DOHH2 (cell line): ENCODE data around the gene FAM151A.

ENCODE experiments used
- EZH2phosphoT487 ChIP-seq: fragments of 200-600 bp; sonication (generic); IDR thresholded peaks from 2 replicates; pipeline ENCODE4 v1.6.1; 2017; ENCODE audit warnings: borderline replicate concordance, mild to moderate bottlenecking, antibody characterized with exemption, low read length, moderate library complexity, mixed read lengths
- TF ChIP-seq, protein P1 (sequence below): fragments of 200-600 bp; sonication (generic); IDR thresholded peaks from one replicate; pipeline ENCODE4 v1.5.1; 2014; ENCODE audit warnings: antibody characterized with exemption, mild to moderate bottlenecking, low read depth, low read length; ENCODE audit not compliant: poor library complexity, severe bottlenecking

DNA sequence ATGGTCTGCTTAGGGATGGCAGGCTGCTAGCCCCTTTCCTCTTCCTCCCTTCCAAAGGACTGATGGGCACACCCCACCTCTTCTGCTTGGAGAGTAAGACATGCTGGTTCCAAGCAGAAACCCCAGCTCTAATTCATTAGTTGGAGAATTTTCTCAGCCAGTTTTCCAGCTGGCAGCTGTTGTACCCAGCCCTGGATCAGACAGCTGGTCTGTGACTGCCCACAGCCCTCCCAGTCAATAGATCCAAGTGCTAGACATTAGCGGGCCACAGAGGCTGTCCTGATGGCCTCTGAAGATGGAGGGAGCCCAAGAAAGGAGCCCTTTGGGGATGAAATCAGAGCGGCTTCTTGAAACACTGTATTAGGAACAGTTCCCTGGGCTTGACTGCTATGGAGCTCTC is 39.5 kb downstream of the FAM151A start:
- TF ChIP-seq, protein P1, sequence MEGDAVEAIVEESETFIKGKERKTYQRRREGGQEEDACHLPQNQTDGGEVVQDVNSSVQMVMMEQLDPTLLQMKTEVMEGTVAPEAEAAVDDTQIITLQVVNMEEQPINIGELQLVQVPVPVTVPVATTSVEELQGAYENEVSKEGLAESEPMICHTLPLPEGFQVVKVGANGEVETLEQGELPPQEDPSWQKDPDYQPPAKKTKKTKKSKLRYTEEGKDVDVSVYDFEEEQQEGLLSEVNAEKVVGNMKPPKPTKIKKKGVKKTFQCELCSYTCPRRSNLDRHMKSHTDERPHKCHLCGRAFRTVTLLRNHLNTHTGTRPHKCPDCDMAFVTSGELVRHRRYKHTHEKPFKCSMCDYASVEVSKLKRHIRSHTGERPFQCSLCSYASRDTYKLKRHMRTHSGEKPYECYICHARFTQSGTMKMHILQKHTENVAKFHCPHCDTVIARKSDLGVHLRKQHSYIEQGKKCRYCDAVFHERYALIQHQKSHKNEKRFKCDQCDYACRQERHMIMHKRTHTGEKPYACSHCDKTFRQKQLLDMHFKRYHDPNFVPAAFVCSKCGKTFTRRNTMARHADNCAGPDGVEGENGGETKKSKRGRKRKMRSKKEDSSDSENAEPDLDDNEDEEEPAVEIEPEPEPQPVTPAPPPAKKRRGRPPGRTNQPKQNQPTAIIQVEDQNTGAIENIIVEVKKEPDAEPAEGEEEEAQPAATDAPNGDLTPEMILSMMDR: no peak
- no peak for TF ChIP-seq EZH2phosphoT487
